Skeletal muscle tissue (tissue), 4 donors: ENCODE data around the gene EDDM13. TPM values are rescaled to one million over a fixed set of nuclear protein-coding genes. Genes with fewer than 3 reads are reported as not detected.
"Not testable (repeated sequence)": the region's sequence is repeated elsewhere in the genome, so short reads cannot be mapped to it uniquely, and the experiment has no call there.

Experiments
- H3K27ac ChIP-seq: one replicate; pipeline ENCODE4 v1.7.0; 2013; ENCODE audit warnings: mild to moderate bottlenecking, low read depth, low read length, inconsistent platforms
- H3K27me3 ChIP-seq, 3 donors: one replicate each; pipeline ENCODE4 v1.7.0; 2013; ENCODE audit warnings: low read length in 3 of 3; ENCODE audit not compliant: control insufficient read depth in 3 of 3, insufficient read depth in 3 of 3
- H3K36me3 ChIP-seq, 3 donors: one replicate each; pipeline ENCODE4 v1.7.0; 2013; ENCODE audit warnings: low read length in 3 of 3; ENCODE audit not compliant: control insufficient read depth in 3 of 3, insufficient read depth in 3 of 3
- H3K4me1 ChIP-seq, 3 donors: one replicate each; pipeline ENCODE4 v1.7.0; 2013; ENCODE audit warnings: low read length in 3 of 3, mild to moderate bottlenecking in 3 of 3; ENCODE audit not compliant: control insufficient read depth in 3 of 3, insufficient read depth in 3 of 3
- H3K4me3 ChIP-seq, 3 donors: one replicate each; pipeline ENCODE4 v1.7.0; 2013; ENCODE audit warnings: low read length in 3 of 3
- H3K9ac ChIP-seq, 3 donors: one replicate each; pipeline ENCODE4 v1.7.0; 2013; ENCODE audit warnings: low read length in 3 of 3, mild to moderate bottlenecking in 3 of 3, moderate library complexity in 2 of 3, low read depth in 1 of 3
- H3K9me3 ChIP-seq, 3 donors: one replicate each; pipeline ENCODE4 v1.7.0; 2013; ENCODE audit warnings: low read length in 3 of 3; ENCODE audit not compliant: control insufficient read depth in 3 of 3
- total RNA-seq: library from RNA; depleted of rRNA; stranded (reverse); fragments of >200 nt; gene quantifications from one replicate; pipeline ENCODE4 v1.2.3, GENCODE V29; 2014
- donor health status: Osteomylitis.

The EDDM13 gene
- total RNA-seq, 1 donor from 2014 or later: not detected

DNA sequence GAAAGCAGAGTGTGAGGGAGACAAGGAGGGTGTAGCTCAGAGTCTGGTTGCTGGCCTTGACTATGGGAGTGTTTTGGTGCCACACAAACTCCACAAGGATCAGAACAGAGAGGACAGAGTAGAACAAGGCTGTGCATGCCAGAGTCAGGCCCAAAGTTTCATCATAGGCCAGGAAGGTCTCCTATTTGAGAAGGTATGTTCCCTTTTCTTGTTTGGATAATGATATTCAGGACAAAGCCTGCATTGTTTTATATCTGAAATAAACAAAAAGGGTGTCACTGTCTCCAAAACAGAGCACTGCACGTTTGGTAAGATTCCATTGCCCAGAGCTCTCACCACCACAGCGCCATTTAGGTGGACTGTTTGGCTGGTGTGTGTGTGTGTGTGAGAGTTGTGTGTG, 45.2 kb downstream of the EDDM13 start:
- Histone ChIP-seq H3K27ac (no peak overlapping the region), H3K4me1 (peaks cover 13 to 18% (median 13%) of the 10 kb centered on the region in 3 donors), H3K36me3 (peaks cover 0 to 4% (median 0%) of the 10 kb centered on the region in 3 donors), H3K9me3 (no peaks in the 10 kb centered on the region), H3K9ac (no peak overlapping the region), H3K27me3 (no peaks in the 10 kb centered on the region), H3K4me3 (no peak overlapping the region)

DNA sequence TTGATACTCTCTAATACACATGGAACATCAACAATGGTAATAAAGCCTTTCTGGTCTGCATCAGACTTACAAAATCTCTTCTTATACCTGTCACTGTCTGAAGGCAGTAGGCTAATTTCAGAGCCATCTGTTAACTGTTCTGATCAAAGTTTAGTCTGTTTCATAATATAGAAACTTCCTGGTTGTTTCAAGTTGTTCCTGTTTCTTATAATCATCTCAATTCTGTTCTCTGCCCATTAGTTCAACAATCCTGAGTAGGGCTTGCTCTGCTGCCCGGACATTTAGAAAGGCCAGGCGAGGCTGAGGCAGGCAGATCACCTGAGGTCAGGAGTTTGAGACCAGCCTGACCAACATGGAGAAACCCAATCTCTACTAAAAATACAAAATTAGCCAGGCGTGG, 47.4 kb downstream of the EDDM13 start:
- H3K27ac ChIP-seq: no peak overlapping the region

DNA sequence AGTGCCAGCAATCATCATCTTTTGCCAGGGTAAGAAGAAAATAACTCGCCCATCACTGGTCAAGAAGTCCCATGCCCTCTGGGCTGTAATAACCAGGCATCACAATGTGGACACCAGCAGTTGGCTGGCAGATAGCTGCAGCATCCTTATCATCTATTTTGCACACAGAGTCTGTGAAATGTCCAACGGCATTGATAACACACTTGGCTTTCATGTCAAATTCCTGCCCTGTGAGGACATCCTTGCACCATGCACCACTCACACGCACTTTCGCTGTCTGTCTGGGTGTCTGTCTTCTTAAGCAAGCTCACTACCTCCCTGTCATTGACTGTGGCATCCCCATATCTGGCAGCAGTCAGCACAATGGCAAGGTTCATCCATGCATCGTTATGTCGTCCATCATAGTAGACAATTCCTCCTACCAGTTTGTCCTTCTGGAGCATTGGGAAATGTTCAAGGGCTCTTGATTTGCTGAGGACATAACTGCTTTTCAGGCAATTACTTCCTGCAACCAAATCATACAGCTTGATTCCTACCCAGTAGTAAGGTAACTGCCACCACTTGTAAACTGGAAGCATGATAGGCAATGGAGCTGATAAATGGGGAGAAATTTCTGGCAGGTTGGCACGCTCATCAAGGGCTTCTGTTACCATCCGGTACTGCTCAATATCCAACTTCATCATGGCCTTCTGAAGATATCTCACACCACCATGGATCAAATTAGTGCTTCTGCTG, 48.9 kb downstream of the EDDM13 start:
- no peak overlapping the region for H3K27ac ChIP-seq
- H3K9me3 ChIP-seq: no peaks in the 10 kb centered on the region

More for the DNA sequence above, 47.4 kb downstream of the EDDM13 start:
- no peak overlapping the region for H3K4me3 ChIP-seq
- H3K9ac ChIP-seq: no peak overlapping the region
- H3K36me3 ChIP-seq: no peaks in the 10 kb centered on the region
- no peaks in the 10 kb centered on the region for H3K9me3 ChIP-seq
- H3K4me1 ChIP-seq: peaks cover 6 to 10% (median 7%) of the 10 kb centered on the region in 3 donors
- no peaks in the 10 kb centered on the region for H3K27me3 ChIP-seq

DNA sequence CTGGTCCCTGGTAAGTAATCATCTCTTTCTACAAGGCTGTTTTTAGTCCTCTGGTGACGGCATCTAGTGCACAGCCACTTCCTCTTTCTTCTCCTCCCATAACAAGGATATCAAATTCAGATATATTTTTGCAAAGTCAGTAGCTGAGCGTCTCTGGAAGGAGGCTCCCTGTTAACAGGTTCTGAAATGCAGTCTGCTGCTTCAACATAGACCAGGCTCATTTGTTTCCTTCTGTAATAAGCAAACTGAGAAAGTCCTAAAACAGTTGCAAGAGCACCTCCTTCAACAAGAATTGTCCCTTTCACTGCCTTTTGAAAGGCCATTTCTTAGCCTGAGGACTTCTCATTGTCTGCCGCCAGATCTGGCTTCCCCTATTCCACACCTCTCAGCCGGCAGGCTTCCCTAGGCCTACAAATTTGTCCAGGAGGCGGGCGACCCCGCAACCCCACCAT, 49.5 kb downstream of the EDDM13 start:
- no peak overlapping the region for H3K9ac ChIP-seq
- no peak overlapping the region for H3K27ac ChIP-seq
- no peaks in the 10 kb centered on the region for H3K9me3 ChIP-seq
- H3K36me3 ChIP-seq: no peaks in the 10 kb centered on the region
- no peak overlapping the region for H3K4me3 ChIP-seq
- H3K4me1 ChIP-seq: no peaks in the 10 kb centered on the region
- H3K27me3 ChIP-seq: no peaks in the 10 kb centered on the region

More for the DNA sequence above, 48.9 kb downstream of the EDDM13 start:
- Histone ChIP-seq H3K27me3 (no peaks in the 10 kb centered on the region), H3K9ac (no peak overlapping the region), H3K4me1 (no peaks in the 10 kb centered on the region), H3K4me3 (no peak overlapping the region), H3K36me3 (no peaks in the 10 kb centered on the region)

DNA sequence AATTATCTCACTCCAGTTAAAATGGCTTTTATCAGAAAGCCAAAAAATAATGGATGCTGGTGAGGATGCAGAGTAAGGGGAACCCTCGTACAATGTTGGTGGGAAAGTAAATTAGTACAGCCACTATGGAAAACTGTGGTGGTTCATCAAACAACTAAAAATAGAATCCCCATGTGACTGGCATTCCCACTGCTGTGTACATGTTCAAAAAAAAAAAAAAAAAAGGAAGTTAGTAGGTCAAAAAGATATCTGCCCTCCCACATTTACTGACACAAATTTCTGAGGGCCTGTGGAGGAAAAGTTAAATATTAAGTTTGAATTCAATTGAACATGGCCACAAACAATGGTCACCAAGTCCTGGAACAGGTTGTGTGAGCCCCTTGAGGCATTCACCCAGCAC, 51.9 kb downstream of the EDDM13 start:
- H3K27ac ChIP-seq: no peak overlapping the region
- H3K36me3 ChIP-seq: no peaks in the 10 kb centered on the region
- H3K27me3 ChIP-seq: no peaks in the 10 kb centered on the region
- no peaks in the 10 kb centered on the region for H3K9me3 ChIP-seq
- no peaks in the 10 kb centered on the region for H3K4me1 ChIP-seq
- no peak overlapping the region for H3K4me3 ChIP-seq
- H3K9ac ChIP-seq: no peak overlapping the region

DNA sequence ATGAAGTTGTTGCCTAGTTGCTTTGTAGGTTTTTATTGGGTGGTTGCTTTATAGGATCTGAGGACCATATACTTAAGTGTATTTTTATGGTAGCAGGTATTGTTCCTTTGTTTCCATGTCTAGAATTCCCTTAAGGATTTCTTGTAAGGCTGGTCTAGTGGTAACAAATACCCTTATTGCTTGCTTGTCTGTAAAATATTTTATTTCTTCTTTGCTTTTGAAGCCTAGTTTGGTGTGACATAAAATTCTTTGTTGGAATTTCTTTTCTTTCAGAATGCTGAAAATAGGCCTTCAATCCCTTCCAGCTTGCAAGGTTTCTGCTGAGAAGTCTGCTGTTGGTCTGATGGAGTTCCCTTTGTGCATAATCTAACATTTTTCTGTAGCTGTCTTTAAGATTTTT, 60.1 kb downstream of the EDDM13 start:
- no peak overlapping the region for H3K27ac ChIP-seq
- H3K9ac ChIP-seq: no peak overlapping the region
- no peaks in the 10 kb centered on the region for H3K9me3 ChIP-seq
- no peaks in the 10 kb centered on the region for H3K36me3 ChIP-seq
- H3K4me1 ChIP-seq: no peaks in the 10 kb centered on the region
- H3K27me3 ChIP-seq: no peaks in the 10 kb centered on the region
- H3K4me3 ChIP-seq: no peak overlapping the region

DNA sequence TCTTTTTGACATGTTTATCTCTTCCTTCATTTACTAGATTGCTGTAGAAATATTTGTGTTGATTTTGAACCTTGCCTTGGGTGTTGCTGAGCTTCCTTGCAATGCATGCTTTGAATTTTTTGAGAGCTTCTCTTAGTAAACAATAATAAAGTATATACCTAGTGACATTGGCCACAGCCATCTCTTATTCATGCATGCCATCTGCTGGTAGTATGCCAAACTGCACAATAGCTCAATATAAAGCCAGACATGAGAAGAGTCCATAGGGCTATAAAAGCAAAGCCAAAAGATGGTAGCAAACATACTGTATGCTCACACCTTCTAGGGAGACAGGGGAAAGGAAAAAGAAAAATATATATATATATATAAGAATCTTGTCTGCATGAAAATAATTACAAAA, 61.0 kb downstream of the EDDM13 start:
- H3K36me3 ChIP-seq: no peaks in the 10 kb centered on the region
- H3K4me3 ChIP-seq: no peak overlapping the region
- H3K4me1 ChIP-seq: no peaks in the 10 kb centered on the region
- H3K27ac ChIP-seq: no peak overlapping the region
- no peaks in the 10 kb centered on the region for H3K9me3 ChIP-seq
- no peak overlapping the region for H3K9ac ChIP-seq
- no peaks in the 10 kb centered on the region for H3K27me3 ChIP-seq

DNA sequence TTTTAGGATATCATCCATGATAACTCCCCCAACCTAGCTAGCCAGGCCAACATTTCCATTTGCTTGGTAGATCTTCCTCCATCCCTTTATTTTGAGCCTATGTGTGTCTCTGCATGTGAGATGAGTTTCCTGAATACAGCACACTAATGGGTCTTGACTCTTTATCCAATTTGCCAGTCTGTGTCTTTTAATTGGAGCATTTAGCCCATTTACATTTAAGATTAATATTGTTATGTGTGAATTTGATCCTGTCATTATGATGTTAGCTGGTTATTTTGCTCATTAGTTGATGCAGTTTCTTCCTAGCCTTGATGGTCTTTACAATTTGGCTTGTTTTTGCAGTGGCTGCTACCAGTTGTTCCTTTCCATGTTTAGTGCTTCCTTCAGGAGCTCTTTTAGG, 62.8 kb downstream of the EDDM13 start:
- H3K36me3 ChIP-seq, H3K9me3 ChIP-seq, H3K9ac ChIP-seq, H3K27ac ChIP-seq, H3K4me3 ChIP-seq, H3K27me3 ChIP-seq, H3K4me1 ChIP-seq: not testable (repeated sequence)

DNA sequence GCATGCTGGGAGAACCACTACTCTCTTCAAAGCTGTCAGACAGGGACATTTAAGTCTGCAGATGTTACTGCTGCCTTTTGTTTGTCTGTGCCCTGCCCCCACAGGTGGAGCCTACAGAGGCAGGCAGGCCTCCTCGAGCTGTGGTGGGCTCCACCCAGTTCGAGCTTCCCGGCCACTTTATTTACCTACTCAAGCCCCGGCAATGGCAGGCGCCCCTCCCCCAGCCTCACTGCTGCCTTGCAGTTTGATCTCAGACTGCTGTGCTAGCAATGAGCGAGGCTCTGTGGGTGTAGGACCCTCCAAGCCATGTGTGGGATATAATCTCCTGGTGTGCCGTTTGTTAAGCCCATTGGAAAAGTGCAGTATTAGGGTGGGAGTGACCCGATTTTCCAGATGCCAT, 64.5 kb downstream of the EDDM13 start:
- not testable (repeated sequence) for H3K4me1 ChIP-seq, H3K27ac ChIP-seq, H3K27me3 ChIP-seq, H3K36me3 ChIP-seq, H3K9ac ChIP-seq, H3K9me3 ChIP-seq, H3K4me3 ChIP-seq

DNA sequence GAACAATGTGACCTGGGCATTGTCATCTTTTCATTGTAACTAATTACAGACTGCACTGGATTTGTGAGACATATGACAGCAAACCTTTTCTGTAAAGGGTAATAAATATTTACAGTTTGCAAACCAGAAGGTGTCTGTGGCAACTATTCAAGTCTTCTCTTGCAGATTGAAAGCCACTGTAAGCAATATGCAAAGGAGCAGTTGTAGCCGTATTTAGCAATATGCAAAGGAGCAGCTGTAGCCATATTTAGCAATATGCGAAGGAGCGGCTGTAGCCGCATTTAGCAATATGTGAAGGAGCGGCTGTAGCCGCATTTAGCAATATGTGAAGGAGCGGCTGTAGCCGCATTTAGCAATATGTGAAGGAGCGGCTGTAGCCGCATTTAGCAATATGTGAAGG, 66.5 kb downstream of the EDDM13 start:
- not testable (repeated sequence) for H3K9ac ChIP-seq, H3K9me3 ChIP-seq, H3K4me3 ChIP-seq, H3K27me3 ChIP-seq, H3K27ac ChIP-seq, H3K4me1 ChIP-seq, H3K36me3 ChIP-seq
